HG03135 (cell line): Measurements from ENCODE around the gene TOM1L1.

Experiments
- ATAC-seq: cut with Tn5 transposase; IDR thresholded peaks from one replicate; pipeline ENCODE4 v1.9.1; 2021; ENCODE audit warnings: mild to moderate bottlenecking, moderate library complexity; ENCODE audit not compliant: unreplicated experiment

TOM1L1 gene

DNA sequence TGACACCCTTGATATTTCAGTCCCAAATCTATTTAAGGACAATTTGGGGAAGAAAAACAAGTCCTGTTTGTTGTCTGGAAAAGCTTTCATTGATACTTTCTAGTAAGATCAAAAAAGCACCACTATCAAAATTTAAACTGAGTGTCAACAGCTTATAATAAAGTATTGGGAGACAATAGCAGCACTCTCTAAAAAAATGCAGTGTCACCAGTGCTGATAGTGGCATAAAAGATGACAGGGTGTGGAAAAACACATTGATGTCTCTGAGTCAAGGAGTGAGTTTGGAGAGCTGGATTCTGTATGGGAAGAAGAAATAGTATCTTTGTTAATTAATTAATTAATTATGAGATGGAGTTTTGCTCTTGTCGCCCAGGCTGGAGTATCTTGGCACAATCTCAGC, 8.3 kb upstream of the TOM1L1 start:
- no peak for ATAC-seq

- ATAC-seq: no peak
These were observed 2.1 kb upstream of the TOM1L1 start for GRCh38 chr17:54898576-54898975.

GRCh38 chr17:54899201-54899600, 1.5 kb upstream of the TOM1L1 start:
- no peak for ATAC-seq

GRCh38 chr17:54899721-54900456, 763 bp upstream of the TOM1L1 start:
- ATAC-seq: no peak

DNA sequence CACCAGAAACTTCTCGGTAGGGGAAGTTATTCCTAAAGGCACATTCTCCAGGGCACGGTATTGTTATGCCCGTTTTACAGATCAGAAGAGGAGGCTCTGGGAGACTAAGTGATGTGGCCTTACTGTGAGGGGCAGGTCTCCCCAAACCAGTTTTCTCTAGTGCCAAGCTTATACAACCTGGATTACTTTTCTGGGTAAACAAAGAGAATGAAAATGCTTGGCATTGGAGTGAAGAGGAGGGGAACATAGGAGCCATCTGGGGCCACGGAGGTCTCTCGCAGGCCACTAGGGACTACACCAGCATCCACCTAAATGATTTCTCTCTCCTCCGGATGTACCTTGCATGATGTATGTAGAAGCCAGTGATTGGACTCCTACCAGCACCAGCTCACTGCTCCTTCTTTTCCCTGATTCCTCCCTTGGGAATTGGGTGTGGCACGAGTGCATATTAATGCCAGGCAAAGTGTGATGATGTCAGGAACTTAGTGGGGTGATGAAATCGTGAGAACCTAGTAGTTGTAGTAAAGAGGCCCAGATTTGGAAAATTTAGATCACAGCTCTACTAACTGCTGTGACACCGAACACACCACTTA, 674 bp downstream of the TOM1L1 start:
- no peak for ATAC-seq

DNA sequence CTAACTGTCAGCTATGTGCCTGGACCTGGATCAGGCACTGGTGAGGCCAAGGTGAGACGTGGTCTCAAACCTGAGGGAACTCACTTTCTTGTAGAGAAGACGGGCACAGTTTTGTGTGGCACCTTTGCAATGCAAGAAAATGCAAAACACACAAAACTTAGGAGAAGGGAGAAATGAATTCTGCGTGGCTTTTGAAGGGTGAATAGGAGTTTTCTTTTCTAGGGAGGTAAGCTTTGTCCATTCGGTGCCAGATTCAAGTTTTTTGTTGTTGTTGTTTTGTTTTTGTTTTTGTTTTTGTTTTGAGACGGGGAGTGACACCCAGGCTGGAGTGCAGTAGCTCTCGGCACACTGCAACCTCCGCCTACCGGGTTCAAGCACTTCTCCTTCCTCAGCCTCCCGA, 1.4 kb downstream of the TOM1L1 start:
- ATAC-seq: no peak

DNA sequence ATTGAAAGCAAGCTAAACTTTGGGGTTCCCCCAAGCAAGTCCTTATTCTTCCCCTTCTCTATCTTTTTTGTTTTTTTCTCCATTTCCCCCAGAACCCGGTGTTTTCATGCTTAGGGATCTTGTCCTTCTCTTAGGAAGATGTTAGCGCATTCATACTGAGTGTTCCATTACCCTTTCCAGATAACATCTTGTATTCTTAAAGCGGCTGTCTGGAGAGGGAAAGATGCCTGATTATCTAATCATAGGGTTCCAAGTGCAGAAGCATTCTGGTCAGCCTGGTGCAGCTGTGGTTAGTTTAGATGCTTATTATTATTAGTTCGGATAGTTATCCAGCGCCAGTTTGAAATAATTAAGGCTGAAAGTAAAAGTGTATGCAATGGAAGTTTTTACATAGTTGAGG, 2.0 kb downstream of the TOM1L1 start:
- ATAC-seq: no peak

- no peak for ATAC-seq
These were observed 2.7 kb downstream of the TOM1L1 start for GRCh38 chr17:54903375-54903774.

GRCh38 chr17:54906683-54907082, 6.0 kb downstream of the TOM1L1 start:
- ATAC-seq: no peak

- no peak for ATAC-seq
These were observed 6.7 kb downstream of the TOM1L1 start for GRCh38 chr17:54907376-54907775.

DNA sequence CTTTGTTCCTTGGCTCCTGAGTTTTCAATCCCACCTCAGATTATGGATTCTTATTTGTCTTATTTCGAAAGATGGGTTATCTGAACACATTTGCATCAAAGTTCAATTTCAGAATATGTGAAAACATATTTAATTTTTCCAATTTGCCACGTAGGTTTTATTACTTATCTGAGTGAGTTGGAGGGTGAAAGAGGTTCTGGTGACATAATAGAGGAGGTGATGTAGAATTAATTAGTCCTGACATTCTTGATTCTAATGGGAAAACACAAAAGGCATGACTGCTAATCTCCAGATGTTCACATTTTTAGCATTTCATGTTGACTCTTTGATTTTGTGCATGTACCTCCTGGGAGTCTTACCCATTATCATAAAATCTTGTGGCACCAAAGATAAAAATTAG, 9.1 kb downstream of the TOM1L1 start:
- ATAC-seq: no peak

- no peak for ATAC-seq
These were observed 16.1 kb downstream of the TOM1L1 start for GRCh38 chr17:54916721-54917120.

- ATAC-seq: no peak
These were observed 18.8 kb downstream of the TOM1L1 start for GRCh38 chr17:54919425-54919824.

DNA sequence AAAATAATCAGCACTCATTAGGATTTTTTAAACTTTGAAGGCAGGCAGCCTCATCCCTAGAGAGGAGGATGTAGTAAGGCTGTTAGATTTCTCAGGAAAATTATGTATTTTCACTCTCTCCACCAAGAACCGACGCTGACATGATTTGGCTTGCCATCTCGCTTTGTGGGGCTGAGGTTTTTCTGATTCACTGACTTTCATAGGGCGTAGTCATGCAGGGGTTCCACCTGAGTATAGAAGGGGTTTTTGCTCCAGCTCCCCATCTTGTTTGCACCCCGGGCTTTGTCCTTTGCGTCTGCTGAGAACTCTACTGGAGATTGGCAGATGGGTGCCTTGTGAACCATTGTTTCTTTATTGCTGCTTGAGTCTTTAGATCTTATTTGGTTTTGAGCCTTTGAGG, 20.2 kb downstream of the TOM1L1 start:
- no peak for ATAC-seq

DNA sequence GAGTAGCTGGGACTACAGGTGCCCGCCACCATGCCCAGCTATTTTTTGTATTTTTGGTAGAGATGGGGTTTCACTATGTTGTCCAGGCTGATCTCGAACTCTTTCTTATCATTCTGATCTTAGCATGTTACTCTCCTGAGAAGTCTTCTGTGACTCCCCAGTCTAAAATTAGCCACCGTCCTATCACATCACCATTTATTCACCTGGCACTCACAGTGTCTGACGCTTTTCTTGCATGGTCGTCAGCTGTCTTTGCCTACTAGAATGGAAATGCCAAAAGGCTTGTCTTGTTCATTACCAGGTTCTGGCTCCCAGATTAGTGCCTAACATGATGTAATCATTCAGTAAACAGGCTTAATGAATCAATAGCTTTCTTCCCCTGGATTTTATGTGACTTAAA, 23.8 kb downstream of the TOM1L1 start:
- ATAC-seq: no peak

DNA sequence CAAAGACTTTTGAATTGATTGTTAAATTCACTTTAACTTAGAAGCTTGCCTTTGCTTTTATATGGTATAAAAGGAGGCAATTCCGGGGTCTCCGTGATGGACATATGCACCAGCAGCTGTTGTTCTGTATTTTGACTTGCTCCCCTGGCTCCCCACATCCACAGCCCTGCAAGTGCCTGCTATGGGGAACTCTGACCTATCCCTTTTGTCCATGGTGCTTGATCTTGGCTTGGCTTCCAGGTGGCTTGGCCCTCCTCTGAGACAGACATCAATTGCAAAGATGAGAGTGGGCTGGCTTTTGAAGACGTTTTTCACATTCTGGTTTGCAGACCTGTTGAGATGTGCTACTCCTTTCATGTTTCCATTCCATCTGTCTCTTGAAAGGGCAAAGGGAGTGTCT, 26.9 kb downstream of the TOM1L1 start:
- ATAC-seq: no peak

DNA sequence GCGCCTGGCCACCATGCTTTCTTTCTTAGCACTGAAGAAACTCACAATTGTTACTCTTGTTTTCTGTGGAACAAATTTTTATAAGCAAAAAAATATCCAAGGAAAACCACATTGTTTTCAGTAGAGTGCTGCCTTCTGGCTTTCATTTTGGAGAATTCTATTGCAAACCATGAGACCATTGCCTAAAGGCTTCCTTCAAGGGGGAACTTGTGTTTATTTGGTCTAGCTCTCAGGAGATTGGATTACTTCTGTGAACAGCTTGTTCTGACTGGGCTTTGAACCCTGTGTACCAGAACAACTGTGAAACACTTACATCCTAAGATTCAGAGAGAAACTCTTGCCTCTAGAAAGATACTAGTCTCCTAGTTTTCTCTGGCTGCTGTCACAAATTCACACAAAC, 32.1 kb downstream of the TOM1L1 start:
- ATAC-seq: no peak

GRCh38 chr17:54933921-54934320, 33.3 kb downstream of the TOM1L1 start:
- no peak for ATAC-seq

GRCh38 chr17:54935471-54935870, 34.8 kb downstream of the TOM1L1 start:
- ATAC-seq: no peak

- ATAC-seq: no peak
These were observed 36.4 kb downstream of the TOM1L1 start for GRCh38 chr17:54937018-54937417.

DNA sequence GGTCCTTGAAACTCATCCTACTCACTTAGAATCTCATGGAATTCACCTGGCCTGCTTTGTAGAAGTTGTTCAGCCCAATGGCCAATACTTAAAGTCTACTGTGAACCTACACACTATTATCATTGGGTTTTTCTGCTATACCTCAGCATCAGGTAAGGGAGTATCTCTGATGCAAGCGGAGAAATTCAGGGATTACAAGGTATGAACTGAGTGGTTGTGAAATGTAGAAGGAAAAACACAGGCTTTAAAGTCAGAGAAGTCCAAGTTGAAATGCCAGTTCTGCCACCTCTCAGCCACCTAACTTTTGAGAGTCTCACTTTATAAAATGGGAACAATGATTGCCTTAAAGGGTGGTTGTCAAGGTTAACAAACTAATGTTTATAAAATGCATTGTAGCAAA, 36.8 kb downstream of the TOM1L1 start:
- ATAC-seq: no peak

GRCh38 chr17:54941285-54941684, 40.6 kb downstream of the TOM1L1 start:
- no peak for ATAC-seq

DNA sequence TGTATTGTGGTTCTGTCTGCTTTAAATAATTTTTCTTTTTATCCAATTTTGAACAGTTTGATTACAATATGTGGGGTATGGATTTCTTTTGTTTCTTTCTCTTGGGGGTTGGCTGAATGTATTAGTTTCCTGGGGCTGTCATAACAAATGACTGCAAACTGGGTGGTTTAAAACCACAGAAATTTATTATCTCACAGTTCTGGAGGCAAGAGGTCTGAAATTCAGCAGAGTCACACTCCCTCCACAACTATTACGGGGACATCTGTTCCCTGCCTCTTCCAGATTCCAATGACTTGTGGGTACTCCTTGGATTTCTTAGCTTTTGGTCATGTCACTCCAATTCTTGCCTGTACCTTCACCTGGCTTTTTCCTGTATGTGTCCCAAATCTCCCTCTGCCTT, 44.1 kb downstream of the TOM1L1 start:
- ATAC-seq: no peak
